HTR-8/SVneo (cell line): ENCODE data around the gene TPCN2.
"Not testable (repeated sequence)": the region's sequence is repeated elsewhere in the genome, so short reads cannot be mapped to it uniquely, and the experiment has no call there.

Experiments used
- DNase-seq: peaks from one replicate; pipeline ENCODE4 v3.0.0; 2011; ENCODE audit warnings: low spot score, mixed read lengths; ENCODE audit not compliant: insufficient read length
- FAIRE-seq: peaks from 2 replicates; lab custom pipeline; 2011; peaks lifted over from hg19 to GRCh38; lab: Jason Lieb, UNC

Gene TPCN2

GRCh38 chr11:69067200-69067599, 18.5 kb downstream of the TPCN2 start:
- no peak for DNase-seq
- no peak for FAIRE-seq

- FAIRE-seq (no peak), DNase-seq (no peak)
These were observed 22.5 kb downstream of the TPCN2 start for GRCh38 chr11:69071086-69071800.

- no peak for FAIRE-seq
- DNase-seq, result no peak
These were observed 23.2 kb downstream of the TPCN2 start for GRCh38 chr11:69071956-69072355.

- no peak for FAIRE-seq
- DNase-seq, result no peak
These were observed 24.7 kb downstream of the TPCN2 start for GRCh38 chr11:69073469-69073868.

- FAIRE-seq (no peak), DNase-seq (no peak)
These were observed 25.8 kb downstream of the TPCN2 start for GRCh38 chr11:69074375-69075140.

- no peak for DNase-seq
- FAIRE-seq, result peak; percentile 48
These were observed 26.8 kb downstream of the TPCN2 start for GRCh38 chr11:69075421-69076128.

- no peak for FAIRE-seq
- no peak for DNase-seq
These were observed 27.5 kb downstream of the TPCN2 start for GRCh38 chr11:69076129-69076791.

- FAIRE-seq, result peak; percentile 91
These were observed 28.2 kb downstream of the TPCN2 start for GRCh38 chr11:69076977-69077376.

GRCh38 chr11:69078508-69078907, 29.8 kb downstream of the TPCN2 start:
- DNase-seq, result no peak
- no peak for FAIRE-seq

More at GRCh38 chr11:69076977-69077376, 28.2 kb downstream of the TPCN2 start:
- not testable (repeated sequence) for DNase-seq

GRCh38 chr11:69078930-69079605, 30.3 kb downstream of the TPCN2 start:
- DNase-seq, result no peak
- FAIRE-seq, result no peak

GRCh38 chr11:69079661-69080256, 31.0 kb downstream of the TPCN2 start:
- DNase-seq (no peak), FAIRE-seq (no peak)

GRCh38 chr11:69080257-69080995, 31.7 kb downstream of the TPCN2 start:
- FAIRE-seq (peak; percentile 28), DNase-seq (peak; percentile 64)

GRCh38 chr11:69081180-69081579, 32.4 kb downstream of the TPCN2 start:
- FAIRE-seq, result no peak
- no peak for DNase-seq

GRCh38 chr11:69083531-69084247, 35.0 kb downstream of the TPCN2 start:
- FAIRE-seq (peak; percentile 48), DNase-seq (no peak)

GRCh38 chr11:69084371-69084770, 35.6 kb downstream of the TPCN2 start:
- DNase-seq (no peak), FAIRE-seq (no peak)

- DNase-seq, result no peak
- no peak for FAIRE-seq
These were observed 36.9 kb downstream of the TPCN2 start for GRCh38 chr11:69085490-69086095.

GRCh38 chr11:69086152-69087132, 37.7 kb downstream of the TPCN2 start:
- DNase-seq, result no peak
- FAIRE-seq, result no peak
